GM19372 (cell line): ENCODE results near the gene NRXN2.
"Not testable (repeated sequence)": the region's sequence is repeated elsewhere in the genome, so short reads cannot be mapped to it uniquely, and the experiment has no call there.

Experiments used
- ATAC-seq: cut with Tn5 transposase; IDR thresholded peaks from one replicate; pipeline ENCODE4 v1.9.1; 2021; ENCODE audit warnings: mild to moderate bottlenecking, low read depth, moderate library complexity; ENCODE audit not compliant: unreplicated experiment

Gene NRXN2

GRCh38 chr11:64598797-64599697, 124.0 kb downstream of the NRXN2 start:
- ATAC-seq: no peak

GRCh38 chr11:64598106-64598796, 124.7 kb downstream of the NRXN2 start:
- no peak for ATAC-seq

GRCh38 chr11:64597671-64598101, 125.3 kb downstream of the NRXN2 start:
- no peak for ATAC-seq

- ATAC-seq: not testable (repeated sequence)
Measured at GRCh38 chr11:64595922-64596321, 127.1 kb downstream of the NRXN2 start.

- ATAC-seq: no peak
Measured at GRCh38 chr11:64594159-64594939, 128.6 kb downstream of the NRXN2 start.

GRCh38 chr11:64593156-64594105, 129.6 kb downstream of the NRXN2 start:
- no peak for ATAC-seq

GRCh38 chr11:64592656-64593055, 130.3 kb downstream of the NRXN2 start:
- no peak for ATAC-seq

GRCh38 chr11:64592234-64592615, 130.8 kb downstream of the NRXN2 start:
- ATAC-seq: no peak

- no peak for ATAC-seq
Measured at GRCh38 chr11:64591257-64592233, 131.5 kb downstream of the NRXN2 start.

- ATAC-seq: no peak
Measured at GRCh38 chr11:64590763-64591221, 132.2 kb downstream of the NRXN2 start, which contains the start of gene SLC22A12. Gene SLC22A12 (plus strand): TSS chr11:64591220. CDS start chr11:64591557, 337 bp downstream.

- ATAC-seq: no peak
Measured at GRCh38 chr11:64588701-64589100, 134.3 kb downstream of the NRXN2 start.

GRCh38 chr11:64586366-64586765, 136.6 kb downstream of the NRXN2 start:
- no peak for ATAC-seq

- ATAC-seq: no peak
Measured at GRCh38 chr11:64585150-64585549, 137.8 kb downstream of the NRXN2 start.

- no peak for ATAC-seq
Measured at GRCh38 chr11:64583296-64584262, 139.4 kb downstream of the NRXN2 start.

GRCh38 chr11:64582885-64583284, 140.1 kb downstream of the NRXN2 start:
- no peak for ATAC-seq

- no peak for ATAC-seq
Measured at GRCh38 chr11:64581057-64581523, 141.9 kb downstream of the NRXN2 start.

- no peak for ATAC-seq
Measured at GRCh38 chr11:64580412-64580811, 142.6 kb downstream of the NRXN2 start.
